ENCODE data around the gene SHISA9. TPM values are rescaled to one million over a fixed set of nuclear protein-coding genes. Genes with fewer than 3 reads are reported as not detected.

SHISA9 gene
- polyA plus RNA-seq, 3 donors, result 0.01 TPM; not detected in 2

- no peak overlapping the region for H3K27ac ChIP-seq (ENCODE audit: low read depth in 1 of 2, low read length in 2 of 2)
- DNase-seq, result no peak
- no peaks in the 10 kb centered on the region for H3K36me3 ChIP-seq (replicated peaks in 1 of 2; ENCODE audit: control insufficient read depth in 1 of 2, insufficient read depth in 2 of 2, low read length in 2 of 2)
- no peak overlapping the region for H2AFZ ChIP-seq (ENCODE audit: insufficient read depth, low read depth, low read length, poor library complexity, severe bottlenecking)
- Mint-ChIP-seq H3K27ac (no peak overlapping the region), H3K9me3 (peaks cover 2 to 21% (median 8%) of the 10 kb centered on the region in 7 donors), H3K36me3 (no peaks in the 10 kb centered on the region), H3K4me3 (no peak overlapping the region), H3K27me3 (ENCODE audit: low read depth in 3 of 3) (peaks cover 0 to 1% (median 0%) of the 10 kb centered on the region in 3 donors), H3K4me1 (no peaks in the 10 kb centered on the region)
- H3K4me3 ChIP-seq (replicated peaks in 1 of 3; ENCODE audit: low read depth in 2 of 3, low read length in 3 of 3), result no peak overlapping the region
- no peak overlapping the region for H3K9ac ChIP-seq (ENCODE audit: insufficient read depth, low read length, poor library complexity, severe bottlenecking)
- no peaks in the 10 kb centered on the region for H3K79me2 ChIP-seq (ENCODE audit: insufficient read depth, low read length)
- H3K27me3 ChIP-seq (ENCODE audit: control insufficient read depth in 2 of 2, insufficient read depth in 2 of 2, low read length in 2 of 2), result no peaks in the 10 kb centered on the region
- intact Hi-C loops (cut with micrococcal nuclease), result no loop called here
- no peak overlapping the region for H3K4me2 ChIP-seq (replicated peaks; ENCODE audit: extremely low read depth, low read length, poor library complexity, severe bottlenecking)
- no peaks in the 10 kb centered on the region for H3K4me1 ChIP-seq (ENCODE audit: control insufficient read depth in 1 of 2, insufficient read depth in 2 of 2, low read length in 2 of 2)
- TF ChIP-seq, protein P1, sequence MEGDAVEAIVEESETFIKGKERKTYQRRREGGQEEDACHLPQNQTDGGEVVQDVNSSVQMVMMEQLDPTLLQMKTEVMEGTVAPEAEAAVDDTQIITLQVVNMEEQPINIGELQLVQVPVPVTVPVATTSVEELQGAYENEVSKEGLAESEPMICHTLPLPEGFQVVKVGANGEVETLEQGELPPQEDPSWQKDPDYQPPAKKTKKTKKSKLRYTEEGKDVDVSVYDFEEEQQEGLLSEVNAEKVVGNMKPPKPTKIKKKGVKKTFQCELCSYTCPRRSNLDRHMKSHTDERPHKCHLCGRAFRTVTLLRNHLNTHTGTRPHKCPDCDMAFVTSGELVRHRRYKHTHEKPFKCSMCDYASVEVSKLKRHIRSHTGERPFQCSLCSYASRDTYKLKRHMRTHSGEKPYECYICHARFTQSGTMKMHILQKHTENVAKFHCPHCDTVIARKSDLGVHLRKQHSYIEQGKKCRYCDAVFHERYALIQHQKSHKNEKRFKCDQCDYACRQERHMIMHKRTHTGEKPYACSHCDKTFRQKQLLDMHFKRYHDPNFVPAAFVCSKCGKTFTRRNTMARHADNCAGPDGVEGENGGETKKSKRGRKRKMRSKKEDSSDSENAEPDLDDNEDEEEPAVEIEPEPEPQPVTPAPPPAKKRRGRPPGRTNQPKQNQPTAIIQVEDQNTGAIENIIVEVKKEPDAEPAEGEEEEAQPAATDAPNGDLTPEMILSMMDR (IDR thresholded peaks at IDR 0.05), result no peak
- H3K9me3 ChIP-seq (replicated peaks in 1 of 2; ENCODE audit: control insufficient read depth in 1 of 2, insufficient read depth in 1 of 2, low read length in 2 of 2), result peaks cover 8 to 19% of the 10 kb centered on the region in 2 donors
- no peaks in the 10 kb centered on the region for H4K20me1 ChIP-seq (ENCODE audit: insufficient read depth, low read length)
These were observed 57.7 kb downstream of the SHISA9 start for GRCh38 chr16:12959072-12959471.

- Histone ChIP-seq H3K4me2 (replicated peaks; ENCODE audit: extremely low read depth, low read length, poor library complexity, severe bottlenecking) (no peak overlapping the region), H3K79me2 (ENCODE audit: insufficient read depth, low read length) (no peaks in the 10 kb centered on the region), H2AFZ (ENCODE audit: insufficient read depth, low read depth, low read length, poor library complexity, severe bottlenecking) (no peak overlapping the region), H3K9ac (ENCODE audit: insufficient read depth, low read length, poor library complexity, severe bottlenecking) (no peak overlapping the region), H3K4me3 (replicated peaks in 1 of 3; ENCODE audit: low read depth in 2 of 3, low read length in 3 of 3) (no peak overlapping the region), H4K20me1 (ENCODE audit: insufficient read depth, low read length) (no peaks in the 10 kb centered on the region), H3K9me3 (replicated peaks in 1 of 2; ENCODE audit: control insufficient read depth in 1 of 2, insufficient read depth in 1 of 2, low read length in 2 of 2) (peaks cover 8 to 19% of the 10 kb centered on the region in 2 donors), H3K36me3 (replicated peaks in 1 of 2; ENCODE audit: control insufficient read depth in 1 of 2, insufficient read depth in 2 of 2, low read length in 2 of 2) (no peaks in the 10 kb centered on the region), H3K27ac (ENCODE audit: low read depth in 1 of 2, low read length in 2 of 2) (no peak overlapping the region), H3K27me3 (ENCODE audit: control insufficient read depth in 2 of 2, insufficient read depth in 2 of 2, low read length in 2 of 2) (no peaks in the 10 kb centered on the region), H3K4me1 (ENCODE audit: control insufficient read depth in 1 of 2, insufficient read depth in 2 of 2, low read length in 2 of 2) (no peaks in the 10 kb centered on the region)
- H3K4me1 Mint-ChIP-seq, result no peaks in the 10 kb centered on the region
- DNase-seq, result no peak
- intact Hi-C loops (cut with micrococcal nuclease), result no loop called here
- peaks cover 2 to 21% (median 8%) of the 10 kb centered on the region in 7 donors for H3K9me3 Mint-ChIP-seq
- H3K27ac Mint-ChIP-seq, result no peak overlapping the region
- peaks cover 0 to 1% (median 0%) of the 10 kb centered on the region in 3 donors for H3K27me3 Mint-ChIP-seq (ENCODE audit: low read depth in 3 of 3)
- no peaks in the 10 kb centered on the region for H3K36me3 Mint-ChIP-seq
- 78% methylated on average over 5 of the region's 6 CpGs for WGBS (ENCODE audit: insufficient coverage)
- no peak overlapping the region for H3K4me3 Mint-ChIP-seq
- TF ChIP-seq, protein P1 (IDR thresholded peaks at IDR 0.05), result no peak
These were observed 60.2 kb downstream of the SHISA9 start for GRCh38 chr16:12961626-12962025.

Data from CD14-positive monocyte (primary cell).